ENCODE measurements around the gene TRIOBP.
"Not testable (repeated sequence)": the region's sequence is repeated elsewhere in the genome, so short reads cannot be mapped to it uniquely, and the experiment has no call there.

GRCh38 chr22:37797259-37797658 is 100.4 kb downstream of the TRIOBP start:
- not testable (repeated sequence) for TF ChIP-seq CTCF, POLR2AphosphoS5 (IDR thresholded peaks at IDR 0.05)
